Measurements from ENCODE around the gene SLC25A11.

GRCh38 chr17:4941319-4941610 lies 1.4 kb upstream of the SLC25A11 start:
- TF ChIP-seq YY1 (IDR thresholded peaks at IDR 0.05; ENCODE audit: insufficient read depth, insufficient read length) (no peak), SUZ12 (IDR thresholded peaks at IDR 0.05; ENCODE audit: extremely low read depth, insufficient read depth, insufficient read length) (no peak), ZNF274 (IDR thresholded peaks at IDR 0.05; ENCODE audit: low read depth, low read length) (no peak)

All from NT2/D1 (cell line).